ENCODE data around the gene SYTL3.
"Not testable (repeated sequence)": the region's sequence is repeated elsewhere in the genome, so short reads cannot be mapped to it uniquely, and the experiment has no call there.

The SYTL3 gene

GRCh38 chr6:158622545-158623190, 27.2 kb upstream of the SYTL3 start:
- no peak for DNase-seq

GRCh38 chr6:158624684-158625682, 24.9 kb upstream of the SYTL3 start:
- DNase-seq: no peak

GRCh38 chr6:158625881-158626305, 24.0 kb upstream of the SYTL3 start:
- no peak for DNase-seq

GRCh38 chr6:158626360-158627167, 23.3 kb upstream of the SYTL3 start:
- no peak for DNase-seq

- no peak for DNase-seq
Observed at GRCh38 chr6:158627168-158627939, 22.5 kb upstream of the SYTL3 start.

GRCh38 chr6:158627940-158628211, 22.0 kb upstream of the SYTL3 start:
- peak; percentile 9 for DNase-seq

GRCh38 chr6:158628542-158628941, 21.3 kb upstream of the SYTL3 start:
- peak; percentile 8 for DNase-seq

- peak; percentile 29 for DNase-seq
Observed at GRCh38 chr6:158629367-158630221, 20.3 kb upstream of the SYTL3 start.

GRCh38 chr6:158630938-158631616, 18.8 kb upstream of the SYTL3 start:
- peak; percentile 63 for DNase-seq

GRCh38 chr6:158631678-158632537, 17.9 kb upstream of the SYTL3 start:
- DNase-seq: peak; percentile 70

- DNase-seq: not testable (repeated sequence)
Observed at GRCh38 chr6:158632538-158633119, 17.2 kb upstream of the SYTL3 start.

GRCh38 chr6:158633127-158633526, 16.7 kb upstream of the SYTL3 start:
- peak; percentile 1 for DNase-seq

- no peak for DNase-seq
Observed at GRCh38 chr6:158634695-158635426, 15.0 kb upstream of the SYTL3 start.

GRCh38 chr6:158635427-158636073, 14.3 kb upstream of the SYTL3 start:
- DNase-seq: no peak

GRCh38 chr6:158636778-158637177, 13.1 kb upstream of the SYTL3 start:
- DNase-seq: no peak

- DNase-seq: no peak
Observed at GRCh38 chr6:158638324-158638854, 11.5 kb upstream of the SYTL3 start.

- no peak for DNase-seq
Observed at GRCh38 chr6:158639056-158639455, 10.8 kb upstream of the SYTL3 start.

GRCh38 chr6:158640519-158640918, 9.3 kb upstream of the SYTL3 start:
- DNase-seq: peak; percentile 12

All from femur (tissue), 1 donor.